HEK293 (cell line): ENCODE results near the gene ECD.

Source experiments
- CTCF ChIA-PET: fragments of 350-600 bp; formaldehyde crosslinking; extraction: SDS; loops from one replicate; lab custom pipeline; 2021; ENCODE audit warnings: antibody characterized with exemption; lab: Yijun Ruan, JAX
- POLR2A ChIA-PET: fragments of 300-600 bp; formaldehyde crosslinking; extraction: SDS; loops from one replicate; lab custom pipeline; 2020; ENCODE audit warnings: antibody characterized with exemption, inconsistent platforms; lab: Yijun Ruan, JAX
- H3K27ac ChIP-seq: fragments of 200-500 bp; sonication (Bioruptor generic); 2 replicates; pipeline ENCODE4 v1.5.1; 2014; ENCODE audit warnings: low read depth, low read length, control low read depth, inconsistent platforms; ENCODE audit errors: extremely low read depth
- H3K36me3 ChIP-seq, 2 experiments: fragments of 200-500 bp in 1 of 2; sonication (Bioruptor generic) in 1 of 2; 1 replicate in 1 of 2; 2 replicates in 1 of 2; pipeline ENCODE4 v1.5.1; 2014 to 2017; ENCODE audit warnings: inconsistent platforms in 2 of 2, low read length in 2 of 2; ENCODE audit not compliant: control insufficient read depth in 2 of 2, insufficient read depth in 1 of 2
- H3K4me1 ChIP-seq: fragments of 200-500 bp; sonication (Bioruptor generic); 2 replicates; pipeline ENCODE4 v1.5.1; 2014; ENCODE audit warnings: mild to moderate bottlenecking, low read length, inconsistent platforms; ENCODE audit not compliant: control insufficient read depth, insufficient read depth
- H3K4me3 ChIP-seq: 2 replicates; pipeline ENCODE4 v1.5.1; 2011; ENCODE audit warnings: low read depth, mild to moderate bottlenecking, control low read depth, low read length, moderate library complexity
- H3K9me3 ChIP-seq: fragments of 200-500 bp; sonication (Bioruptor generic); 2 replicates; pipeline ENCODE4 v1.5.1; 2014; ENCODE audit warnings: low read depth, low read length, inconsistent platforms; ENCODE audit not compliant: control insufficient read depth, insufficient read depth
- GLIS2 ChIP-seq: fragments of 450-650 bp; formaldehyde crosslinking; IDR thresholded peaks from 2 replicates; pipeline ENCODE4 v1.5.1; 2016; ENCODE audit warnings: missing biosample characterization, missing genetic modification characterization
- HOXD13 ChIP-seq: sonication (generic); formaldehyde crosslinking; IDR thresholded peaks from 2 replicates; pipeline ENCODE4 v1.8.0; 2022; ENCODE audit warnings: missing genetic modification reagents, borderline replicate concordance
- PRDM10 ChIP-seq: fragments of 450-650 bp; formaldehyde crosslinking; IDR thresholded peaks from 2 replicates; pipeline ENCODE4 v1.5.1; 2016; ENCODE audit warnings: missing biosample characterization, missing genetic modification characterization
- REST ChIP-seq: fragments of 450-650 bp; formaldehyde crosslinking; IDR thresholded peaks from 2 replicates; pipeline ENCODE4 v1.5.1; 2016; ENCODE audit warnings: missing biosample characterization, missing genetic modification characterization
- SP3 ChIP-seq: fragments of 450-650 bp; formaldehyde crosslinking; IDR thresholded peaks from 2 replicates; pipeline ENCODE4 v1.5.1; 2016; ENCODE audit warnings: missing biosample characterization, missing genetic modification characterization
- ZNF140 ChIP-seq: fragments of 450-650 bp; formaldehyde crosslinking; IDR thresholded peaks from 2 replicates; pipeline ENCODE4 v1.5.1; 2016; ENCODE audit warnings: missing biosample characterization, missing genetic modification characterization
- ZNF169 ChIP-seq: fragments of 450-650 bp; formaldehyde crosslinking; IDR thresholded peaks from 2 replicates; pipeline ENCODE4 v1.5.1; 2016; ENCODE audit warnings: missing biosample characterization, missing genetic modification characterization
- ZNF239 ChIP-seq: fragments of 450-650 bp; formaldehyde crosslinking; IDR thresholded peaks from 2 replicates; pipeline ENCODE4 v1.5.1; 2016; ENCODE audit warnings: missing biosample characterization, missing genetic modification characterization
- ZNF280D ChIP-seq: fragments of 450-650 bp; formaldehyde crosslinking; IDR thresholded peaks from 2 replicates; pipeline ENCODE4 v1.5.1; 2016; ENCODE audit warnings: missing biosample characterization, missing genetic modification characterization
- ZNF529 ChIP-seq: fragments of 450-650 bp; formaldehyde crosslinking; IDR thresholded peaks from 2 replicates; pipeline ENCODE4 v1.5.1; 2017; ENCODE audit warnings: missing genetic modification characterization, missing biosample characterization; ENCODE audit not compliant: insufficient replicate concordance
- ZNF600 ChIP-seq: fragments of 450-650 bp; formaldehyde crosslinking; IDR thresholded peaks from 2 replicates; pipeline ENCODE4 v1.5.1; 2016; ENCODE audit warnings: missing biosample characterization, missing genetic modification characterization
- ZNF654 ChIP-seq: fragments of 450-650 bp; formaldehyde crosslinking; IDR thresholded peaks from 2 replicates; pipeline ENCODE4 v1.5.1; 2016; ENCODE audit warnings: low read depth, missing biosample characterization, missing genetic modification characterization
- ZNF704 ChIP-seq: fragments of 450-650 bp; formaldehyde crosslinking; IDR thresholded peaks from 2 replicates; pipeline ENCODE4 v1.5.1; 2016; ENCODE audit warnings: missing biosample characterization, missing genetic modification characterization
- ZNF76 ChIP-seq: fragments of 450-650 bp; formaldehyde crosslinking; IDR thresholded peaks from 2 replicates; pipeline ENCODE4; 2016; ENCODE audit warnings: low read depth, missing biosample characterization, missing genetic modification characterization, borderline replicate concordance
- ZSCAN4 ChIP-seq: fragments of 450-650 bp; formaldehyde crosslinking; IDR thresholded peaks from 2 replicates; pipeline ENCODE4 v1.5.1; 2017; ENCODE audit warnings: missing biosample characterization, missing genetic modification characterization

The ECD gene

GRCh38 chr10:73167458-73167782 lies 388 bp downstream of the ECD start:
- POLR2A ChIA-PET, result interaction anchor here (1.0 to 1.8 kb wide), 2 partner anchors 70 to 72 kb away, joined by 3 to 6 read pairs; partner anchors contain the start of gene P4HA1
- Histone ChIP-seq H3K36me3 (peaks cover 10 to 20% of the 10 kb centered on the region in 2 experiments), H3K4me3 (peak overlapping the region; percentile 60), H3K4me1 (no peaks in the 10 kb centered on the region), H3K27ac (peak overlapping the region; percentile 56), H3K9me3 (no peaks in the 10 kb centered on the region)
- CTCF ChIA-PET, result interaction anchor here (1.2 kb wide), 1 partner anchor 8 kb away, joined by 3 read pairs; no protein-coding TSS in a partner anchor
- no peak for TF ChIP-seq ZNF600 (tag by site-specific recombination)
- TF ChIP-seq ZNF654 (tag by site-specific recombination), result 0 out of 2 replicates have a peak, but pooled peaks have one; percentile 1
- TF ChIP-seq ZNF140 (tag by site-specific recombination), result no peak
- TF ChIP-seq, all 188 proteins: peak for 1

GRCh38 chr10:73166972-73167371 lies 836 bp downstream of the ECD start:
- TF ChIP-seq ZNF529 (tag by site-specific recombination), result no peak
- no peak for TF ChIP-seq ZNF239 (tag by site-specific recombination)
- 0 out of 2 replicates have a peak, but pooled peaks have one; percentile 1 for TF ChIP-seq ZNF654 (tag by site-specific recombination)
- TF ChIP-seq ZNF280D (tag by site-specific recombination), result peak; percentile 93
- no peak for TF ChIP-seq ZSCAN4 (tag by site-specific recombination)
- TF ChIP-seq ZNF76 (tag by site-specific recombination), result no peak
- no peak for TF ChIP-seq SP3 (tag by site-specific recombination)
- no peak for TF ChIP-seq HOXD13 (CRISPR knock-in tag)
- no peak for TF ChIP-seq ZNF704 (tag by site-specific recombination)
- no peak for TF ChIP-seq PRDM10 (tag by site-specific recombination)
- no peak for TF ChIP-seq GLIS2 (tag by site-specific recombination)
- TF ChIP-seq ZNF169 (tag by site-specific recombination), result no peak
- no peak for TF ChIP-seq REST
- no peaks in the 10 kb centered on the region for H3K9me3 ChIP-seq
- peak overlapping the region; percentile 60 for H3K4me3 ChIP-seq
- no peaks in the 10 kb centered on the region for H3K4me1 ChIP-seq
- ChIA-PET CTCF (interaction anchor here (1.2 kb wide), 1 partner anchor 8 kb away, joined by 3 read pairs; no protein-coding TSS in a partner anchor), POLR2A (interaction anchor here (1.0 kb wide), 1 partner anchor 70 kb away, joined by 3 read pairs; the partner anchor contains the start of gene P4HA1)
- no peak overlapping the region for H3K27ac ChIP-seq
- H3K36me3 ChIP-seq, result peaks cover 10 to 25% of the 10 kb centered on the region in 2 experiments
